Subcutaneous adipose tissue (tissue), 4 donors: Measurements from ENCODE around the gene HAND2. TPM values are rescaled to one million over a fixed set of nuclear protein-coding genes. Genes with fewer than 3 reads are reported as not detected.

Experiments used
- CTCF ChIP-seq: fragments of 450-650 bp; IDR thresholded peaks from one replicate; pipeline ENCODE4 v1.5.1; 2016; ENCODE audit warnings: low read depth, mild to moderate bottlenecking, control low read depth, antibody characterized with exemption, moderate library complexity
- total RNA-seq, 4 donors: library from RNA; depleted of rRNA; stranded (reverse); fragments of >200 nt; gene quantifications; one replicate each; pipeline ENCODE4 v1.1.0, GENCODE V29; 2016

HAND2 gene
- total RNA-seq, 4 donors from 2014 or later, result 1.5 to 12.1 (median 6.2) TPM

GRCh38 chr4:173477016-173477415 is 53.0 kb downstream of the HAND2 start:
- no peak for TF ChIP-seq CTCF

Other genes with a start within 250 kb of the HAND2 start
- 100 to 1,000 TPM in 1 of 4 donors, 10 to 100 TPM in 3; 49.6 to 103 (median 70.4) TPM for gene HMGB2, start 195.9 kb downstream of the HAND2 start, total RNA-seq
- gene SAP30, start 159.3 kb downstream of the HAND2 start, total RNA-seq, result 10 to 100 TPM; 26.4 to 53.7 (median 39.3) TPM
- gene SCRG1, start 131.1 kb downstream of the HAND2 start, total RNA-seq, result under 1 TPM in 1 of 4 donors, not detected in 3; under 0.01 TPM